Femur (tissue), 1 donor: ENCODE data around the gene ZNF780A.
"Not testable (repeated sequence)": the region's sequence is repeated elsewhere in the genome, so short reads cannot be mapped to it uniquely, and the experiment has no call there.

ENCODE experiments used
- DNase-seq: peaks from one replicate; pipeline ENCODE4 v3.0.0-alpha.2; 2017

Gene ZNF780A

GRCh38 chr19:40081411-40081810, 9.3 kb downstream of the ZNF780A start:
- DNase-seq: no peak

- DNase-seq: no peak
Observed at GRCh38 chr19:40080289-40080688, 10.5 kb downstream of the ZNF780A start.

DNA sequence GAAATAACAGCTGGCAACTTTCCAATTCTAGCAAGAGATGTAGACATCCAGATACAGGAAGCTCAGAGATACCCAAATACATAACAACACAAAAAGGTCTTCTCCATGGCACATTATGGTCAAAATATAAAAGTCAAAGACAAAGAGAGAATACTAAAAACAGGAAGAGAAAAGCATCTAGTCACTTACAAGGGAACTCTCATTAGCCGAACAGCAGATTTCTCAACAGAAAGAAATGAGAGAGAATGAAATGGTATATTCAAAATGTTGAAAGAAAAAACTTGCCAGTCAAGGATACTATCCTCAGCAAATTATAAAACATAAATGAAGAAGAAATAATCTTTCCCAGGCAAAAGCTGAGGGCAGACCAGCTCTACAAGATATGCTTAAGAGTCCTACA, 12.4 kb downstream of the ZNF780A start:
- no peak for DNase-seq

DNA sequence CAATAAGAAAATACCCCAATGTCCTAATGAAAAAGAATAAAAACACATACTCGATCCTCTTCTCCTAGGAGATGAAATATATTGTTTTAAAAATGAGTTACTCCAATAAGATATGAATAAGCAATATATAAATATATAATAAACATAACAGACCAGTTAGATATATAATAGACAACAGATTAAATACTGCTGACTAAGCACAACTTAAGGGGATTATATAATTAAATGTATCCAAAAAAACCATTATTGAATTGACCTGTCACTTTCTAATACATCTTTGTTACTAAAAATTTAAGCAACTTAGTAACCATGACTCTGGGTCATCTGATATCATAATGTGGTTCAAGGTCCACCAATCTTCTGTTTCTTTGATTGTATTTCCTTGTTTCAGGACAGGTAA, 20.7 kb downstream of the ZNF780A start:
- no peak for DNase-seq

- no peak for DNase-seq
Observed at GRCh38 chr19:40059624-40060023, 31.1 kb downstream of the ZNF780A start.

DNA sequence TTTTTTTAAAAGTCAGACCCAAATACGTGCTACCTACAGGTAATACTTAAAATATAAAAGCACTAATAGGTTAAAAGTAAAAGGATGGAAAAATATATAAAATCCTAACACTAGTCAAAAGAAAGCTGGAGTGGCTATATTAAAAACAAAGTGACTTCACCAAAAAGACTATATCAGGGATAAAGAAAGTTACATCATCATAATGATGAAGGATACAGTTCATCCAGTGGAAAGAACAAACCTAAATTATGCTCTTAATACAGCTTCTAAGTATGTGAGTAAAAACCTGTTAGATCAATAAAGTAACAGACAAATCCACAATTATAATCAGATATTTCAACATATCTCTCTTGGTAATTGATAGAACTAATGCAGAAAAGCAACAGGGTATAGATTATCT, 33.6 kb downstream of the ZNF780A start:
- DNase-seq: no peak

- no peak for DNase-seq
Observed at GRCh38 chr19:40056505-40056904, 34.2 kb downstream of the ZNF780A start.

DNA sequence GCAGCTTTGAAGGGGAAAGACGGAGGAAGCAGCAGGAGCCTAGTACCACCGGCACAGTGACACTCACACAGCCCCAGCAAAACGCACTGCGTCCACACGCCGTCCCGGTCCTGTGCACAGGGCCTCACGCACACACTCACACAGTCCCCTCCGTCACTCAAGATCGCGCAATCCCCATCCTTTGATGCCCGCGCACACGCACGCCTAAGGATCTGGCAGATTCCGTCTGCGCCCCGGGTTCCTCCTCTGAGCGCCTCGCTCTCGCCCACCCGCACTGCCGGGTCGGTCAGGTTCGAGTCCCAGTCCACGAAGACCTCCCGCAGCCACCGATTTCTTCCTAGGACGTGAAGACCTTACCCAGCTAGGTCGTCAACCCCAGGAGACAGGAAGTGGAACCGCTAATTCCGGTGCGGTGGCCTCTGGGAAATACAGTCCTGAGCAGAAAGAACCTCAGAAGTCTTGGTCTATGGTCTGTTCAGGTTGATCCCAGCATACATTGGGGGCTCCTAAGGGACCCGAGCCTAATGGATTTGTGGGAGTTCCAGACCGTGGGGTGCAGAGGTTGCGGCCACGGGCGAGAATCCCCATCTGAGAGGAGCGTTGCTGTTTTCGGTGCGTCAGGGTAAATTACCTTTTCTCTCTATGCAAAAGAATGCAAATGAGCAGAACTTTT, 34.8 kb downstream of the ZNF780A start, which contains the start of gene ZNF780B:
Gene ZNF780B, minus strand, starts transcription at position 400 of the 673 bp plus-strand sequence. CDS start 5,899 bp downstream, outside the sequence.
- DNase-seq: peak; percentile 77

DNA sequence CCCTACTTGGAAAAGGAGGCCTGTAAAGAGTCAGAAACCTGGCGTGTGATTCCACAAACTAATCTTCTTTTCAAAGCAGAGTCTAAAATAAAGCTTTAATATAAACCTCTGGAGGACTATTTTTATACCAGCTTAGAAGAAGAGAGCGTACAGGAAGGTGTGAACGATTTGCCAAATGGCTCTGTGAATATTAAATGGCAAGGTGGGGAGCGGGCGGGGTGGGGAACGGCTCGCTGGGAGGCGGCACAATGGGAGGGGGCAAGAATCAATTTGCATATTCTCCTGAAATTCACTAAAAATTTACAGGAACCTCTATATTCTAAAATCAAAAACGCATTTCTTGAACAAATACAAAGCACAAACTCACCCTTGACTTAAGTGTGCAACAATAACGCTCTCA, 35.7 kb downstream of the ZNF780A start:
- DNase-seq: no peak

DNA sequence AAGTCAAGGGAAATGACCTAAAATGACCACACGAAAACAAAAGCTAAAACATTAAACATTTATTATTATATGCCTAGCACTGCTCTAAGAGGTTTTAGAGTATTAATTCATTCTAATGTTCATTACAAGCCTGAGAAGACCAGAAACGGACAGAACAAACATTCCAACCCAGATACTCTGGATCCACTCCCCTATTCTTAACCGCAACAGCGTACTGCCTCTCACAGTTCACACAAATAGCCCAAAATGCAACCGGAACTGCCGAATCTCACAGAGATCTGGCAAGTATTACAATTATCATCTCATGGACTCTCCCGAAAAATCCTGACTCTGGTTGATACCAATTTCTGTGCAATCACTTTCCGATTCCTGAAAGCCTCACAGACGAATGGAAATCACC, 36.1 kb downstream of the ZNF780A start:
- no peak for DNase-seq

DNA sequence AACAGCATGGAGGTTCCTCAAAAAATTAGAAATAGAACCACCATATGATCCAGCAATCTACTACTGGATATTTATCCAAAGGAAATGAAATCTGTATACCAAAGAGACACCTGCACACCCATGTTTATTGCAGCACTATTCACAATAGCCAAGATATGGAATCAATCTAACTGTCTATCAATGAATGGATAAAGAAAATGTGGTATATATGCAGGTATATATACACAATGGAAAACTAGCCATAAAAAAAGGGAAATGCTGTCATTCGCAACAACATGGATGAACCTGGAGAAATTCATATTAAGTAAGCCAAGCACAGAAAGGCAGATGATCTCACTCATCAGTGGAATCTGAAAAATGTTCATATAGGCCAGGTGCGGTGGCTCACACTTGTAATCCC, 37.3 kb downstream of the ZNF780A start:
- DNase-seq: no peak

GRCh38 chr19:40041718-40042117, 49.0 kb downstream of the ZNF780A start:
- DNase-seq: not testable (repeated sequence)

DNA sequence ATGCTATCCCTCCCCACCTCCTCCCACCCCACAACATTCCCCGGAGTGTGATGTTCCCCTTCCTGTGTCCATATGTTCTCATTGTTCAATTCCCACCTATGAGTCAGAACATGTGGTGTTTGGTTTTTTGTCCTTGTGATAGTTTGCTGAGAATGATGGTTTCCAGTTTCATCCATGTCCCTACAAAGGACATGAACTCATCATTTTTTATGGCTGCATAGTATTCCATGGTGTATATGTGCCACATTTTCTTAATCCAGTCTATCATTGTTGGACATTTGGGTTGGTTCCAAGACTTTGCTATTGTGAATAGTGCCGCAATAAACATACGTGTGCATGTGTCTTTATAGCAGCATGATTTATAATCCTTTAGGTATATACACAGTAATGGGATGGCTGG, 52.7 kb downstream of the ZNF780A start:
- not testable (repeated sequence) for DNase-seq

DNA sequence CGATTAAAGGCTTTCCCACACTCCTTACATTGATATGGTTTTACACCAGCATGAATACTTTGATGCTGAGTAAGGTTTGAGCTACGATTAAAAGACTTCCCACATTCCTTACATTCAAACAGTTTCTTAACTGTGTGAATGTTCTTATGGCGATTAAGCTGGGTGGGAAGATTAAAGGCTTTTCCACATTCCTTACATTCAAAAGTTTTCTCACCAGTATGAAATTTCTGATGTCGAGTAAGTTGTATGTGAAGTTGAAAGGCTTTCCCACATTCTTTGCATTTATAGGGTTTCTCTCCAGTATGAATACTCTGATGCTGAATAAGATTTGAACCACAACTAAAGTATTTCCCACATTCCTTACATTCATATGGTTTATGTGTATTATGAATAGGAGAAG, 54.7 kb downstream of the ZNF780A start:
- DNase-seq: no peak

GRCh38 chr19:40033989-40034560, 56.7 kb downstream of the ZNF780A start:
- no peak for DNase-seq

- DNase-seq: no peak
Observed at GRCh38 chr19:40026597-40026970, 64.2 kb downstream of the ZNF780A start.

DNA sequence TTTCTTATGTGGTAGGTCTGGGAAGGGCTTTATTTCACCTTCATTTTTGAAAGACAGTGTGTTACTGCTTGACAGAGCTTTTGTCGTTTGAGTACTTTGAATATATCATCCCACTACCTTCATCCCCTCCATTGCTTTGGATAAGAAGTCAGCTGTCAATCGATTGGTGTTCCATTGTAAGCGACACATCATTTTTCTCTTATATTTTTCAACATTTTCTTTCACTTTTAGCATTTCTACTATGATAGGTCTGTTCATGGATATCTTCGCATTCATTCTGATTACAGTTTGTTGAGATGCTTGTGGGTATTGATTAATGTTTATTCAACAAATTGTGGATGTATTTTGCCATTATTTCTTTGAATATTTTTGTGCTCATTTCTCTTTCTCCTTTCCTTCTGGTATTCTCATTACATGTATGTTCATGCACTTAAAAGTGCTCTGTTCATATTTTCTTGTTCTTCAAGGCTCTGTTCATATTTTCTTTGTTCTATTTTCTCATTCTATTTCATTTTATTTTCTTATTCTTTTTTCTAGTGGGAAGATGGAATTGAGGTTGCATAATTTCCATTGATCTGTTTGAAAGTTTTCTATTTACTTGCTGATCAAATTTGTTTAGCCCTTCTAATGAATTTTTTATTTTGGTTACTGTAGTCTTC, 64.7 kb downstream of the ZNF780A start:
- DNase-seq: no peak

GRCh38 chr19:40023969-40024368, 66.8 kb downstream of the ZNF780A start:
- no peak for DNase-seq
